Kidney capillary endothelial cell (primary cell): ENCODE results near the gene RNASE9.
A peak's percentile ranks its signal among the peaks of the same experiment; 100 is the strongest.
"Not testable (repeated sequence)": the region's sequence is repeated elsewhere in the genome, so short reads cannot be mapped to it uniquely, and the experiment has no call there.

Source experiments
- DNase-seq: peaks from one replicate; pipeline ENCODE4 v3.0.0-alpha.2; 2018; ENCODE audit warnings: low spot score

The RNASE9 gene

GRCh38 chr14:20572382-20572990 is 11.6 kb upstream of the RNASE9 start:
- DNase-seq: not testable (repeated sequence)

- not testable (repeated sequence) for DNase-seq
Observed at GRCh38 chr14:20570720-20571119, 9.9 kb upstream of the RNASE9 start.

- DNase-seq: not testable (repeated sequence)
Observed at GRCh38 chr14:20569865-20570264, 9.0 kb upstream of the RNASE9 start.

- DNase-seq: no peak
Observed at GRCh38 chr14:20569066-20569465, 8.2 kb upstream of the RNASE9 start.

GRCh38 chr14:20568393-20568792 is 7.5 kb upstream of the RNASE9 start:
- DNase-seq: no peak

GRCh38 chr14:20567199-20567598 is 6.4 kb upstream of the RNASE9 start:
- DNase-seq: not testable (repeated sequence)

- DNase-seq: no peak
Observed at GRCh38 chr14:20564501-20564997, 3.7 kb upstream of the RNASE9 start.

- no peak for DNase-seq
Observed at GRCh38 chr14:20563971-20564370, 3.1 kb upstream of the RNASE9 start.

GRCh38 chr14:20559461-20559904 is 1.4 kb downstream of the RNASE9 start:
- DNase-seq: no peak

- no peak for DNase-seq
Observed at GRCh38 chr14:20557212-20557542, 3.7 kb downstream of the RNASE9 start.

GRCh38 chr14:20556500-20557211 is 4.2 kb downstream of the RNASE9 start:
- DNase-seq: no peak

- no peak for DNase-seq
Observed at GRCh38 chr14:20555845-20556244, 5.0 kb downstream of the RNASE9 start.

GRCh38 chr14:20553024-20553423 is 7.8 kb downstream of the RNASE9 start:
- no peak for DNase-seq

- DNase-seq: no peak
Observed at GRCh38 chr14:20551606-20552005, 9.2 kb downstream of the RNASE9 start.

- DNase-seq: no peak
Observed at GRCh38 chr14:20550926-20551325, 9.9 kb downstream of the RNASE9 start.

- no peak for DNase-seq
Observed at GRCh38 chr14:20548414-20549158, 12.3 kb downstream of the RNASE9 start.

GRCh38 chr14:20546877-20547276 is 14.0 kb downstream of the RNASE9 start:
- no peak for DNase-seq

GRCh38 chr14:20539906-20540305 is 20.9 kb downstream of the RNASE9 start:
- DNase-seq: no peak

- peak; percentile 56 for DNase-seq
Observed at GRCh38 chr14:20530771-20531571, 29.9 kb downstream of the RNASE9 start.

- DNase-seq: no peak
Observed at GRCh38 chr14:20529806-20530205, 31.0 kb downstream of the RNASE9 start.

- DNase-seq: no peak
Observed at GRCh38 chr14:20524027-20524426, 36.8 kb downstream of the RNASE9 start.

- DNase-seq: no peak
Observed at GRCh38 chr14:20522332-20522731, 38.5 kb downstream of the RNASE9 start.
